GM18505 (cell line): ENCODE measurements around the gene ABCA13.
"Not testable (repeated sequence)": the region's sequence is repeated elsewhere in the genome, so short reads cannot be mapped to it uniquely, and the experiment has no call there.

Experiments
- ATAC-seq: cut with Tn5 transposase; IDR thresholded peaks from one replicate; pipeline ENCODE4 v1.9.1; 2021; ENCODE audit not compliant: unreplicated experiment
- POLR2A ChIP-seq: IDR thresholded peaks from 4 replicates; pipeline ENCODE4 v1.6.1; 2011; ENCODE audit warnings: borderline replicate concordance; ENCODE audit not compliant: insufficient read depth, insufficient read length; ENCODE audit errors: extremely low read depth

Gene ABCA13

DNA sequence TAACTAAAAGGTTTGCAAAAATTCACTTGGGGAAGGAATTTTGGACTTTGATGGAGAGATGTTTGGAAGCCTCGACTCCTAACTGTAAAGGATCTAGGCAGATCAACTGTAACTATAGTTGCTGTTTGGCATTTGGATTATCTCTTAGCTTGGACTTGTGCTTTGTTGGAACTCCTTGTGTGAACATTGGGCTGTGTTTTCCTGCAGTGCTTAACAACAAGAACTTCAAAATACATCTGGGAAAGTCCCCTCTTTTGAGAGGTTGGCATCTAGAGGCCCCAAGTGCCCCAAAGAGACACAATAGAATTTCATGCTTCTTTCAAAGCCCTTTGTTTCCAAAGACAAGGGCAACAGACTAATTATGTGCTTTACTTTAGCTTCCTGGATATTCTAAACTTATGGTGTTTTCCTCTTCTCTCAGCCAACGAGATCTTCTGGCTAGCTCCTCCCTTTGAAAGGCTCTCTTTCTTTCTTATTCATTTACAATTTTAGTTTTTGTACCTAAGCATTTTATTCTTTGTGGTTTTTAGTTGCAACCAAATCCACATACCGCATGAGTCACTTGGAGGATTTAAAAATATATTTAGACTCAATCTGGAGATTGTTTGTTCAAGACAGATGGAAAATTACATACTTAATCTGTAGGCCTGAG is 11.6 kb downstream of the ABCA13 start:
- ATAC-seq: no peak
- no peak for TF ChIP-seq POLR2A

DNA sequence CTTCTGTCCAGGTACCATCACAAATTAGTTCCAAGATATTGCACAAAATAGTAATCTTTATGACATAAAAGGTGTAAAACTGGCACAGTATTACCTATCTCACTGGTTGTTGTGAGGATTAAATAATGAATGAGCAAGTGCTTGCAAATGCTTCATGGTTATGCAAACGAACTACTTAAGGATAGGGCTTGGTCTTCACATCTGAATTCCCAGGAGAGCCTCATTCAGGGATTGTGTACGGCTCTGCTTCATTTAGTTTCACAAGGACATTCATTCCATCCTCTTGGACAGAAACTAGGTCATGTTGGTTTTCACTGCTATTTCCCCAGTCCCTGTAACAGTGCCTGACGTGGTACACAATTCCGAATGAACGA is 12.1 kb downstream of the ABCA13 start:
- no peak for TF ChIP-seq POLR2A
- no peak for ATAC-seq

DNA sequence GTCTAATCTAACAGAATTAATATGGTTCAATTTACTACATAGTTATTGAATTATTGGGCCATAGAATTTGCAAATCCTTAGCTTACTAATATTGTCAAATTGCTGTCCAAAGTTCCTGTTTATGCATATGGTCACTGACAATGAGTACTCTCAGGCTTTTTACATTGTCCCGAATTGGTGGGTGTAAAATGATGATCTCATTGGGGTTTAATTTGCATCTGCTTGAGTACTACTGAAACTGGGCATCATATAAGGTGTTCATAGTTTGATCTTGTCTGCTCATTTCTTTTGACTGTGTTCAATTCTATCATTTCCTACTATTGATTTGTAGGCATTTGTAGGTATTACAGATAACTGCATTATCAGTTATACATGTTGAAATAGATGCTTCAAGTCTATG is 12.7 kb downstream of the ABCA13 start:
- no peak for TF ChIP-seq POLR2A
- ATAC-seq: no peak

- no peak for ATAC-seq
- no peak for TF ChIP-seq POLR2A
These were observed 17.7 kb downstream of the ABCA13 start for GRCh38 chr7:48188776-48189520.

GRCh38 chr7:48192996-48193395 is 21.7 kb downstream of the ABCA13 start:
- no peak for TF ChIP-seq POLR2A
- no peak for ATAC-seq

GRCh38 chr7:48193421-48193820 is 22.2 kb downstream of the ABCA13 start:
- no peak for ATAC-seq
- no peak for TF ChIP-seq POLR2A

GRCh38 chr7:48200946-48201589 is 29.8 kb downstream of the ABCA13 start:
- not testable (repeated sequence) for ATAC-seq

- not testable (repeated sequence) for ATAC-seq
These were observed 31.7 kb downstream of the ABCA13 start for GRCh38 chr7:48202916-48203315.

GRCh38 chr7:48207155-48207675 is 36.0 kb downstream of the ABCA13 start:
- ATAC-seq: no peak
- no peak for TF ChIP-seq POLR2A

GRCh38 chr7:48209004-48209600 is 37.8 kb downstream of the ABCA13 start:
- no peak for TF ChIP-seq POLR2A
- no peak for ATAC-seq

- no peak for TF ChIP-seq POLR2A
- ATAC-seq: no peak
These were observed 42.0 kb downstream of the ABCA13 start for GRCh38 chr7:48213226-48213625.

- no peak for TF ChIP-seq POLR2A
These were observed 46.0 kb downstream of the ABCA13 start for GRCh38 chr7:48217266-48217665.

GRCh38 chr7:48217753-48218152 is 46.5 kb downstream of the ABCA13 start:
- ATAC-seq: no peak
- no peak for TF ChIP-seq POLR2A

More at GRCh38 chr7:48217266-48217665, 46.0 kb downstream of the ABCA13 start:
- no peak for ATAC-seq
